Germinal center (tissue), 1 donor: ENCODE data around the gene CFAP43.
"Not testable (repeated sequence)": the region's sequence is repeated elsewhere in the genome, so short reads cannot be mapped to it uniquely, and the experiment has no call there.

ENCODE experiments used
- DNase-seq: peaks from one replicate; pipeline ENCODE4 v3.0.0; 2012; ENCODE audit warnings: mixed read lengths, low spot score

CFAP43 gene

GRCh38 chr10:104255311-104255981, 23.3 kb upstream of the CFAP43 start:
- peak; percentile 22 for DNase-seq

GRCh38 chr10:104254493-104255310, 22.5 kb upstream of the CFAP43 start, which contains the start of gene GSTO1:
Gene GSTO1 (plus strand): TSS chr10:104254892. CDS start chr10:104254929, 37 bp downstream.
- DNase-seq, result peak; percentile 65

- DNase-seq, result no peak
Observed at GRCh38 chr10:104253606-104254410, 21.6 kb upstream of the CFAP43 start.

GRCh38 chr10:104253106-104253505, 20.9 kb upstream of the CFAP43 start:
- DNase-seq, result no peak

- DNase-seq, result no peak
Observed at GRCh38 chr10:104252368-104252767, 20.2 kb upstream of the CFAP43 start.

- no peak for DNase-seq
Observed at GRCh38 chr10:104251443-104251842, 19.3 kb upstream of the CFAP43 start.

GRCh38 chr10:104250371-104250770, 18.2 kb upstream of the CFAP43 start:
- no peak for DNase-seq

GRCh38 chr10:104248931-104249330, 16.8 kb upstream of the CFAP43 start:
- DNase-seq, result not testable (repeated sequence)

- DNase-seq, result no peak
Observed at GRCh38 chr10:104247513-104248146, 15.5 kb upstream of the CFAP43 start.

GRCh38 chr10:104246976-104247375, 14.8 kb upstream of the CFAP43 start:
- no peak for DNase-seq

- no peak for DNase-seq
Observed at GRCh38 chr10:104245066-104245632, 13.0 kb upstream of the CFAP43 start.

- no peak for DNase-seq
Observed at GRCh38 chr10:104243512-104243911, 11.3 kb upstream of the CFAP43 start.

GRCh38 chr10:104243009-104243408, 10.8 kb upstream of the CFAP43 start:
- DNase-seq, result not testable (repeated sequence)

GRCh38 chr10:104242545-104242944, 10.4 kb upstream of the CFAP43 start:
- DNase-seq, result no peak

GRCh38 chr10:104240078-104240477, 7.9 kb upstream of the CFAP43 start:
- DNase-seq, result no peak

GRCh38 chr10:104235801-104236200, 3.6 kb upstream of the CFAP43 start:
- no peak for DNase-seq

GRCh38 chr10:104234934-104235333, 2.8 kb upstream of the CFAP43 start:
- DNase-seq, result no peak

GRCh38 chr10:104233817-104234216, 1.7 kb upstream of the CFAP43 start:
- DNase-seq, result no peak

- DNase-seq, result no peak
Observed at GRCh38 chr10:104232613-104233102, 494 bp upstream of the CFAP43 start.

- DNase-seq, result no peak
Observed at GRCh38 chr10:104230490-104230889, 1.7 kb downstream of the CFAP43 start.

GRCh38 chr10:104223304-104223703, 8.9 kb downstream of the CFAP43 start:
- DNase-seq, result no peak
